ENCODE measurements around the gene PIBF1.

PIBF1 gene

DNA sequence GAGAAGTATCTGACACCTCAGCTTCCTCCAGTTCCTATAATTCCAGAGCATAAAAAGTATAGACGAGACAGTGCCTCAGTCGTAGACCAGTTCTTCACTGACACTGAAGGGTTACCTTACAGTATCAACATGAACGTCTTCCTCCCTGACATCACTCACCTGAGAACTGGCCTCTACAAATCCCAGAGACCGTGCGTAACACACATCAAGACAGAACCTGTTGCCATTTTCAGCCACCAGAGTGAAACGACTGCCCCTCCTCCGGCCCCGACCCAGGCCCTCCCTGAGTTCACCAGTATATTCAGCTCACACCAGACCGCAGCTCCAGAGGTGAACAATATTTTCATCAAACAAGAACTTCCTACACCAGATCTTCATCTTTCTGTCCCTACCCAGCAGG is 279.9 kb downstream of the PIBF1 start:
- DNase-seq: no peak

DNA sequence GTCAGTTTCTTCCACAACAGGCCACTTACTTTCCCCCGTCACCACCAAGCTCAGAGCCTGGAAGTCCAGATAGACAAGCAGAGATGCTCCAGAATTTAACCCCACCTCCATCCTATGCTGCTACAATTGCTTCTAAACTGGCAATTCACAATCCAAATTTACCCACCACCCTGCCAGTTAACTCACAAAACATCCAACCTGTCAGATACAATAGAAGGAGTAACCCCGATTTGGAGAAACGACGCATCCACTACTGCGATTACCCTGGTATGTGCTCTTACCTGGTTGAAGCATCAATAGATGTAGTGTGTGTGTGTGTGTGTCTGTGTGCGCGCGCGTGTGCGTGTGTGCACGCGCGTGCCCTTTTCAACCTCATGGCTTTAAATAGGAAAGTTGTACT is 280.5 kb downstream of the PIBF1 start:
- no peak for DNase-seq

DNA sequence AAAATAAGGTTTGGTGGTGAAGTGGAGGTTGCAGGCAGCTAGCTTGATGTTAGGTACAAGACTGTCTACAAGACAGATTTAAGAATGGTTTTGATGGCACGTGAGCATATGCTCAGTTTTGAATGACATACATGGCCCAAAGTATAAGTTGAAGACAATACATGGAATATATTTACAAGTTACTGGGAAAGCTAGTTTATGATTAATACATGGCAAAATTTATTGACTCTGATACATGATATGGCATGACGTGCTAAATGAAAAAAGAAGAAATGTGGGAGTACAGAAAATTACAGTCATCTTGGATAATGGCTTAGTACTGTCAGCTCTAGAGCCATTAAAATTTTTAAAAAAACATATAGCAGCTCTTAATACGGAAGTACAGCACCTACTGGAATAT is 281.2 kb downstream of the PIBF1 start:
- DNase-seq: no peak

DNA sequence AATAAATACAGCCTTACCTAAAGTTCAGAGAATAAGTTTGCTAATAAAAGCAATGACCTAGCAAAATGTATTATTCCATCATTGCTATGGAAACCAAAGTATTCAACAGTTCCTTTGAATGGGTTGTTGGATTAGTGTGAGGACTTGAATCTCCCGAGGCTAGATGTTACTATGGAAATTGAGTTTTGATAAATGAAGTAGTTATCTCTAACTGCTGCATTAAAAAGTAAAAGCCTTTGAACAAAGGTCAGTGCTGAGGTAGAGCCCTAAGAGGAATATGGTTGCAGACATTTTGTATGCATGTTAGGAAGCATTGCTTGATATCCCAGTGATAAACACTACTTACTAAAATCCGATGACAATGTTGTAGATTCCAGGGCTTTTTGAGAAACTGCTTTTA is 283.1 kb downstream of the PIBF1 start:
- DNase-seq: no peak

DNA sequence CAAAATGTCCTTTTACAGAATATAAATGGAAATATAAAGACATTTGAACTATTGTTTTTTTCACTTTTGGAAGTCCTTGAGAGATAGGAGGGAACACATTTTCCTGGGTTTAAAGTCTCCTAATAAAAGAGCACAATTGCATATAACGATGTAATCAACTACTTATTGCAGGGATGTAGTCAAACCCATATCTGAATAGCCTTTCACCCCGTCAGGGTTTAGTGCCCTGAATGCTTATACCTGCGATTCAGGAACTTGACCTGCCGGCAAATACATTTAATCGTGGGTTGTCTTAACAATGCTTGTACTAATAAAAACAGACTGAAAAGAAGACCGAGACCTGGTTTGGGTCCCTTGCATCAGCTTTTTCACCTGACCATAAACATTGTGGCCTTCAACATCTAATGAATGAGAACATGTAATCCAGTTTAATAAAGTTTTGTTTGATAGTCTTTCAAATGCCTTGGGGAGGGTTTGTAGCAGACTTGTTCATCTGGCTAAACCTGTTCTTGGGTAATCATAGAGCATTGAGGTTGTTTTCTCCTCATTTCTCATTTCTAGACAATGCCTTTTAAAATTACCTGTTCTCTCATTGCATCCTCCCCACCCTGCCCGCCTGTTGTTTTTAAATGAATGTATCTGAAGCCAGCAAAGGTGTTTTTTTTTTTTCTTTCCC is 283.9 kb downstream of the PIBF1 start:
- DNase-seq: no peak

All from inflammatory macrophage treated with lipopolysaccharide for 1 hour (primary cell).